Measurements from ENCODE around the gene TRIM52. TPM values are rescaled to one million over a fixed set of nuclear protein-coding genes. Genes with fewer than 3 reads are reported as not detected.
A peak's percentile ranks its signal among the peaks of the same experiment; 100 is the strongest.

The TRIM52 gene
- polyA plus RNA-seq, 2 of the 4 experiments (the other 2 are of a cell fraction), result 11.1 to 12.1 TPM

DNA sequence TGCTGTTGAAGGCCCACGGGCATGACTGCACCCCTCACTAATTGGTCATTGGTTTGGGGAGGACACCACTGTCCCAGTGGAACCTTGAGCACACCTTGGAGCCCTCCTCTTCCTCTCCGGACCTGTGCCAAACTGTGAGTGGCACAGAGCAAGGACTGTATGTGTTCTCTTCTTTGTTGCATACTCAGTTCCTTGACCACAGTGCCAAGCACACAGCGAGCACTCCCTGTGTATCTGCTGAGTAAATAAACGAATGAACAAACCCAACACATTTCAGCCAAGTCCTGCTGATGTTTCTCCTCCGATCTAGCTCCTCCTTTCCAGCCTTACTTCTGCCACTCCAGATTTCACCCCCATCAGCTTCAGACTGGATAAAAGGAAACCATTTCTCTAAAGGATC lies 2.7 kb upstream of the TRIM52 start:
- no peak for ATAC-seq
- ChIA-PET CTCF (interaction anchor here (1.5 kb wide), 1 partner anchor 9 kb away, joined by 5 read pairs; no protein-coding TSS in a partner anchor), POLR2A (no interaction called here)
- no peak for FAIRE-seq
- Histone ChIP-seq H3K4me3 (no peak overlapping the region), H3K4me1 (peaks cover 11% of the 10 kb centered on the region), H3K4me2 (no peak overlapping the region), H3K9me3 (no peaks in the 10 kb centered on the region), H3K27ac (no peak overlapping the region)
- 80% methylated on average over 5 of the region's 5 CpGs for WGBS (ENCODE audit: missing lambda C conversion rate)
- no peak for DNase-seq (ENCODE audit: low read depth in 1 of 2, low spot score in 1 of 2)
- TF ChIP-seq JUN (IDR thresholded peaks at IDR 0.05) (no peak), KDM1A (IDR thresholded peaks at IDR 0.05; ENCODE audit: low read depth) (no peak), HOXA7 (CRISPR knock-in tag; IDR thresholded peaks at IDR 0.05) (no peak), CBX8 (IDR thresholded peaks at IDR 0.05) (no peak), MAFK (IDR thresholded peaks at IDR 0.05; ENCODE audit: partially characterized antibody) (no peak), TP53 (CRISPR knock-in tag; IDR thresholded peaks at IDR 0.05) (no peak), GATA3 (IDR thresholded peaks at IDR 0.05; ENCODE audit: borderline replicate concordance) (no peak), NPAS2 (CRISPR knock-in tag; IDR thresholded peaks at IDR 0.05; ENCODE audit: borderline replicate concordance) (no peak), CHD4 (IDR thresholded peaks at IDR 0.05; ENCODE audit: borderline replicate concordance) (no peak), NFE2L2 (conservative IDR thresholded peaks at IDR 0.05; ENCODE audit: low read length) (no peak), TFCP2L1 (CRISPR knock-in tag; IDR thresholded peaks at IDR 0.05) (no peak), EP300 (IDR thresholded peaks at IDR 0.05) (no peak), FOSL2 (IDR thresholded peaks at IDR 0.05) (no peak), FOSL2 (CRISPR knock-in tag; IDR thresholded peaks at IDR 0.05) (no peak), ESRRA (IDR thresholded peaks at IDR 0.05; ENCODE audit: borderline replicate concordance, low read length) (no peak)
- TF ChIP-seq, protein P1, sequence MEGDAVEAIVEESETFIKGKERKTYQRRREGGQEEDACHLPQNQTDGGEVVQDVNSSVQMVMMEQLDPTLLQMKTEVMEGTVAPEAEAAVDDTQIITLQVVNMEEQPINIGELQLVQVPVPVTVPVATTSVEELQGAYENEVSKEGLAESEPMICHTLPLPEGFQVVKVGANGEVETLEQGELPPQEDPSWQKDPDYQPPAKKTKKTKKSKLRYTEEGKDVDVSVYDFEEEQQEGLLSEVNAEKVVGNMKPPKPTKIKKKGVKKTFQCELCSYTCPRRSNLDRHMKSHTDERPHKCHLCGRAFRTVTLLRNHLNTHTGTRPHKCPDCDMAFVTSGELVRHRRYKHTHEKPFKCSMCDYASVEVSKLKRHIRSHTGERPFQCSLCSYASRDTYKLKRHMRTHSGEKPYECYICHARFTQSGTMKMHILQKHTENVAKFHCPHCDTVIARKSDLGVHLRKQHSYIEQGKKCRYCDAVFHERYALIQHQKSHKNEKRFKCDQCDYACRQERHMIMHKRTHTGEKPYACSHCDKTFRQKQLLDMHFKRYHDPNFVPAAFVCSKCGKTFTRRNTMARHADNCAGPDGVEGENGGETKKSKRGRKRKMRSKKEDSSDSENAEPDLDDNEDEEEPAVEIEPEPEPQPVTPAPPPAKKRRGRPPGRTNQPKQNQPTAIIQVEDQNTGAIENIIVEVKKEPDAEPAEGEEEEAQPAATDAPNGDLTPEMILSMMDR (IDR thresholded peaks at IDR 0.05), result no peak
- TF ChIP-seq, protein P2, sequence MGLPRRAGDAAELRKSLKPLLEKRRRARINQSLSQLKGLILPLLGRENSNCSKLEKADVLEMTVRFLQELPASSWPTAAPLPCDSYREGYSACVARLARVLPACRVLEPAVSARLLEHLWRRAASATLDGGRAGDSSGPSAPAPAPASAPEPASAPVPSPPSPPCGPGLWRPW (IDR thresholded peaks at IDR 0.05), result no peak
- TF ChIP-seq, protein P3, sequence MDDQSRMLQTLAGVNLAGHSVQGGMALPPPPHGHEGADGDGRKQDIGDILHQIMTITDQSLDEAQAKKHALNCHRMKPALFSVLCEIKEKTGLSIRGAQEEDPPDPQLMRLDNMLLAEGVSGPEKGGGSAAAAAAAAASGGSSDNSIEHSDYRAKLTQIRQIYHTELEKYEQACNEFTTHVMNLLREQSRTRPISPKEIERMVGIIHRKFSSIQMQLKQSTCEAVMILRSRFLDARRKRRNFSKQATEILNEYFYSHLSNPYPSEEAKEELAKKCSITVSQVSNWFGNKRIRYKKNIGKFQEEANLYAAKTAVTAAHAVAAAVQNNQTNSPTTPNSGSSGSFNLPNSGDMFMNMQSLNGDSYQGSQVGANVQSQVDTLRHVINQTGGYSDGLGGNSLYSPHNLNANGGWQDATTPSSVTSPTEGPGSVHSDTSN (IDR thresholded peaks at IDR 0.05), result no peak
- TF ChIP-seq, protein P4, sequence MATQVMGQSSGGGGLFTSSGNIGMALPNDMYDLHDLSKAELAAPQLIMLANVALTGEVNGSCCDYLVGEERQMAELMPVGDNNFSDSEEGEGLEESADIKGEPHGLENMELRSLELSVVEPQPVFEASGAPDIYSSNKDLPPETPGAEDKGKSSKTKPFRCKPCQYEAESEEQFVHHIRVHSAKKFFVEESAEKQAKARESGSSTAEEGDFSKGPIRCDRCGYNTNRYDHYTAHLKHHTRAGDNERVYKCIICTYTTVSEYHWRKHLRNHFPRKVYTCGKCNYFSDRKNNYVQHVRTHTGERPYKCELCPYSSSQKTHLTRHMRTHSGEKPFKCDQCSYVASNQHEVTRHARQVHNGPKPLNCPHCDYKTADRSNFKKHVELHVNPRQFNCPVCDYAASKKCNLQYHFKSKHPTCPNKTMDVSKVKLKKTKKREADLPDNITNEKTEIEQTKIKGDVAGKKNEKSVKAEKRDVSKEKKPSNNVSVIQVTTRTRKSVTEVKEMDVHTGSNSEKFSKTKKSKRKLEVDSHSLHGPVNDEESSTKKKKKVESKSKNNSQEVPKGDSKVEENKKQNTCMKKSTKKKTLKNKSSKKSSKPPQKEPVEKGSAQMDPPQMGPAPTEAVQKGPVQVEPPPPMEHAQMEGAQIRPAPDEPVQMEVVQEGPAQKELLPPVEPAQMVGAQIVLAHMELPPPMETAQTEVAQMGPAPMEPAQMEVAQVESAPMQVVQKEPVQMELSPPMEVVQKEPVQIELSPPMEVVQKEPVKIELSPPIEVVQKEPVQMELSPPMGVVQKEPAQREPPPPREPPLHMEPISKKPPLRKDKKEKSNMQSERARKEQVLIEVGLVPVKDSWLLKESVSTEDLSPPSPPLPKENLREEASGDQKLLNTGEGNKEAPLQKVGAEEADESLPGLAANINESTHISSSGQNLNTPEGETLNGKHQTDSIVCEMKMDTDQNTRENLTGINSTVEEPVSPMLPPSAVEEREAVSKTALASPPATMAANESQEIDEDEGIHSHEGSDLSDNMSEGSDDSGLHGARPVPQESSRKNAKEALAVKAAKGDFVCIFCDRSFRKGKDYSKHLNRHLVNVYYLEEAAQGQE (IDR thresholded peaks at IDR 0.05), result no peak

DNA sequence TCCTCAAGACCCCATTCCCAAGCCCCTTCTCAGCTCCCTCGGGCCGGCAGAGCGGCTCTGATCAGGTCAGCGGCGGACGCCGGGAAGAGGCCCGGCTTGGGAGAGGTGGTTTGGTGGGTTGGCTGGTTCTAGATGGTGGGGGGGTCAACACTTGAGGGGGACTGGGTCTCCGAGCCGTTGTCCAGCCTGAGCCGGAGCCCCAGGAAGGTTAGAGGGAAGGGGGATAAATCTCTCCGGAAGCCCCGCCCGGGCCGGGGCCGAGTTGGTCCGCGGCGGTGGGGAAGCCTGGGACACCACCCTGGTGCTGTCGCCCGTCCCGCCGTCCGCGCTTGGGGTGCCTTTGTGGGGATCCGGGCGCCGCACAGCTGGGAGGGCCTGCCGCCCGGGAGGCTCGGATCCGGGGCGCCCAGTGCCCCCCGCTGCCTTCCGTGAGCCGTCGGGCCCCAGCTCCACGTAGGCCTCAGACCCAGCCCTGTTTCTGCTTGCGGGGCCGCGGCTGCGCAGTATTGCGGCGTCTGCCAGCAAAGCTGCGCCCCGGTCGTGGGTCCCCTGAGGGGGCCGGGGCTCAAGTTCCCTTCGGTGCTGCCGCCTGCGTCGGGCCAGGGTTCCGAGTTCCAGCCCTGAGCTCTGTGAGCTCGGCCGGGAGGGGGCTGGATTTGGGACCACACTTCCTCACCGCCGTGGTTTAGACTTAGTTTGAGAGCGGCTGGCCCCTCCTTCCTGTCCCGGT lies 542 bp upstream of the TRIM52 start:
- ATAC-seq (peak; percentile 82 to 85), DNase-seq (ENCODE audit: low read depth in 1 of 2, low spot score in 1 of 2) (peak; percentile 48 to 83), FAIRE-seq (no peak)
- ChIA-PET POLR2A (interaction anchor here (0.7 to 3.2 kb wide), 8 partner anchors 10 to 77 kb away, joined by 3 to 21 read pairs (median 5); partner anchors contain the start of genes RACK1 and TRIM41), CTCF (interaction anchor here (0.8 kb wide), 1 partner anchor 10 kb away, joined by 3 read pairs; no protein-coding TSS in a partner anchor)
- Histone ChIP-seq H3K9me3 (no peaks in the 10 kb centered on the region), H3K27ac (peak overlapping the region; percentile 98 to 99), H3K4me1 (peaks cover 18% of the 10 kb centered on the region), H3K4me3 (peak overlapping the region; percentile 94), H3K4me2 (peak overlapping the region; percentile 98)
- TF ChIP-seq EHF (CRISPR knock-in tag; IDR thresholded peaks at IDR 0.05), result no peak
- TF ChIP-seq GATA3 (IDR thresholded peaks at IDR 0.05; ENCODE audit: borderline replicate concordance), result no peak
- TF ChIP-seq POLR2A (IDR thresholded peaks at IDR 0.05; ENCODE audit: low read length), result peak; percentile 67
- no peak for TF ChIP-seq JUNB (IDR thresholded peaks at IDR 0.05)
- peak; percentile 57; the same call in 1 of the 2 replicates for TF ChIP-seq HOXA7 (CRISPR knock-in tag; IDR thresholded peaks at IDR 0.05)
- peak; percentile 48; the same call in 1 of the 2 replicates for TF ChIP-seq HOXB5 (CRISPR knock-in tag; IDR thresholded peaks at IDR 0.05)
- TF ChIP-seq MAZ (IDR thresholded peaks at IDR 0.05; ENCODE audit: borderline replicate concordance, low read depth, low read length), result no peak
- TF ChIP-seq, protein P5, sequence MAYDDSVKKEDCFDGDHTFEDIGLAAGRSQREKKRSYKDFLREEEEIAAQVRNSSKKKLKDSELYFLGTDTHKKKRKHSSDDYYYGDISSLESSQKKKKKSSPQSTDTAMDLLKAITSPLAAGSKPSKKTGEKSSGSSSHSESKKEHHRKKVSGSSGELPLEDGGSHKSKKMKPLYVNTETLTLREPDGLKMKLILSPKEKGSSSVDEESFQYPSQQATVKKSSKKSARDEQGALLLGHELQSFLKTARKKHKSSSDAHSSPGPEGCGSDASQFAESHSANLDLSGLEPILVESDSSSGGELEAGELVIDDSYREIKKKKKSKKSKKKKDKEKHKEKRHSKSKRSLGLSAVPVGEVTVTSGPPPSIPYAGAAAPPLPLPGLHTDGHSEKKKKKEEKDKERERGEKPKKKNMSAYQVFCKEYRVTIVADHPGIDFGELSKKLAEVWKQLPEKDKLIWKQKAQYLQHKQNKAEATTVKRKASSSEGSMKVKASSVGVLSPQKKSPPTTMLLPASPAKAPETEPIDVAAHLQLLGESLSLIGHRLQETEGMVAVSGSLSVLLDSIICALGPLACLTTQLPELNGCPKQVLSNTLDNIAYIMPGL (CRISPR knock-in tag; IDR thresholded peaks at IDR 0.05; ENCODE audit: borderline replicate concordance), result peak; percentile 66
- TF ChIP-seq JUN (IDR thresholded peaks at IDR 0.05), result peak; percentile 36 to 76; a peak in 3 of 5 replicates
- TF ChIP-seq CBX8 (IDR thresholded peaks at IDR 0.05), result no peak
- peak; percentile 98 for TF ChIP-seq PHF8 (IDR thresholded peaks at IDR 0.05; ENCODE audit: borderline replicate concordance, low read depth)
- WGBS (ENCODE audit: missing lambda C conversion rate), result 0% methylated on average over 25 of the region's 59 CpGs
